HepG2 (cell line): ENCODE results near the gene ZNF528. TPM values are rescaled to one million over a fixed set of nuclear protein-coding genes. Genes with fewer than 3 reads are reported as not detected.

ENCODE experiments used
- ATAC-seq: fragments of 200-7000 bp; cut with Tn5 transposase; 3 replicates; pipeline ENCODE4 v1.9.1; 2020; ENCODE audit warnings: mild to moderate bottlenecking, moderate library complexity
- BruUV-seq: library from RNA; stranded (reverse); fragments of 400-500 nt; replicated peaks from 2 replicates; lab custom pipeline; 2021; lab: Mats Ljungman, UMichigan
- CTCF ChIA-PET: fragments of 300-600 bp; formaldehyde crosslinking; extraction: SDS; loops from one replicate; lab custom pipeline; 2021; ENCODE audit warnings: low total read pairs, inconsistent platforms, low intra/inter-chr PET ratio; lab: Yijun Ruan, JAX
- POLR2A ChIA-PET: fragments of 350-600 bp; sonication (Branson Sonifier 250); formaldehyde crosslinking; loops from one replicate; lab custom pipeline; 2020; ENCODE audit warnings: antibody characterized with exemption, inconsistent platforms; lab: Yijun Ruan, JAX
- DNase-seq: peaks from one replicate; pipeline ENCODE4 v3.0.0-alpha.2; 2015; ENCODE audit warnings: low spot score
- FAIRE-seq: peaks from 3 replicates; lab custom pipeline; 2011; peaks lifted over from hg19 to GRCh38; lab: Jason Lieb, UNC
- H2AFZ ChIP-seq: one replicate; pipeline ENCODE4 v1.6.1; 2011; ENCODE audit warnings: low read length, inconsistent platforms
- H3K27ac ChIP-seq: fragments of 300-600 bp; 3 replicates; pipeline ENCODE4 v1.8.0; 2011; ENCODE audit warnings: mixed run types, mild to moderate bottlenecking, mixed read lengths, low read length, inconsistent platforms; ENCODE audit not compliant: insufficient read depth; ENCODE audit errors: extremely low read length
- H3K27me3 ChIP-seq, 2 experiments: fragments of 200-600 bp in 1 of 2; 2 replicates in 1 of 2; 3 replicates in 1 of 2; pipeline versions ENCODE4 v1.6.0 to v1.8.0; 2011; ENCODE audit warnings: low read length in 2 of 2, mild to moderate bottlenecking in 2 of 2, moderate library complexity in 2 of 2, inconsistent platforms in 1 of 2; ENCODE audit not compliant: insufficient read depth in 2 of 2, control insufficient read depth in 1 of 2
- H3K36me3 ChIP-seq, 2 experiments: fragments of 200-600 bp in 1 of 2; replicated peaks in 1 of 2; 2 replicates in 1 of 2; 3 replicates in 1 of 2; pipeline versions ENCODE4 v1.5.1 to v1.8.0; 2011; ENCODE audit warnings: low read length in 2 of 2, inconsistent platforms in 1 of 2; ENCODE audit not compliant: insufficient read depth in 2 of 2, control insufficient read depth in 1 of 2
- H3K4me1 ChIP-seq: 2 replicates; pipeline ENCODE4 v1.5.1; 2012; ENCODE audit warnings: low read length, inconsistent platforms; ENCODE audit not compliant: insufficient read depth
- H3K4me2 ChIP-seq: 2 replicates; pipeline ENCODE4 v1.6.0; 2011; ENCODE audit warnings: low read depth, low read length, inconsistent platforms
- H3K4me3 ChIP-seq, 3 experiments: fragments of 200-600 bp in 1 of 3; sonication (generic), shearing (Covaris generic) in 1 of 3; replicated peaks in 1 of 3; 2 replicates each; pipeline ENCODE4 v1.5.1; 2011 to 2016; ENCODE audit warnings: low read length in 3 of 3, inconsistent platforms in 2 of 3, low read depth in 2 of 3, mild to moderate bottlenecking in 2 of 3, control low read depth in 1 of 3, mixed read lengths in 1 of 3; ENCODE audit not compliant: insufficient read depth in 1 of 3
- H3K79me2 ChIP-seq: one replicate; pipeline ENCODE4 v1.6.1; 2011; ENCODE audit warnings: low read length, inconsistent platforms; ENCODE audit not compliant: insufficient read depth
- H3K9ac ChIP-seq: 2 replicates; pipeline ENCODE4 v1.6.0; 2011; ENCODE audit warnings: mild to moderate bottlenecking, low read depth, low read length, inconsistent platforms; ENCODE audit not compliant: insufficient read depth
- H3K9me3 ChIP-seq: 2 replicates; pipeline ENCODE4 v1.5.1; 2012; ENCODE audit warnings: mild to moderate bottlenecking, low read length
- H4K20me1 ChIP-seq: 2 replicates; pipeline ENCODE4 v1.6.0; 2011; ENCODE audit warnings: inconsistent platforms, mild to moderate bottlenecking, low read length, moderate library complexity; ENCODE audit not compliant: insufficient read depth
- BCL6 ChIP-seq: IDR thresholded peaks from 2 replicates; pipeline ENCODE4 v1.6.1; 2016; ENCODE audit warnings: missing genetic modification reagents, missing compliant biosample characterization
- CEBPB ChIP-seq: IDR thresholded peaks from 2 replicates; pipeline ENCODE4 v1.6.1; 2011; ENCODE audit warnings: low read depth, low read length, improper control_type of control experiment, borderline replicate concordance
- HES4 ChIP-seq: sonication (generic); formaldehyde crosslinking; IDR thresholded peaks from 2 replicates; pipeline ENCODE4 v1.9.0; 2021; ENCODE audit warnings: mild to moderate bottlenecking, missing genetic modification reagents, borderline replicate concordance
- NFATC3 ChIP-seq: sonication (generic); formaldehyde crosslinking; IDR thresholded peaks from 2 replicates; pipeline ENCODE4 v1.5.1; 2020; ENCODE audit warnings: mild to moderate bottlenecking, missing genetic modification reagents
- NFYB ChIP-seq: sonication (generic); formaldehyde crosslinking; IDR thresholded peaks from 2 replicates; pipeline ENCODE4 v1.4.0; 2020; ENCODE audit warnings: missing genetic modification reagents
- ZFP90 ChIP-seq: sonication (generic); formaldehyde crosslinking; IDR thresholded peaks from 2 replicates; pipeline ENCODE4 v1.8.0; 2022; ENCODE audit warnings: missing genetic modification reagents, mild to moderate bottlenecking, inconsistent platforms, borderline replicate concordance
- ZNF20 ChIP-seq: sonication (generic); formaldehyde crosslinking; IDR thresholded peaks from 2 replicates; pipeline ENCODE4 v1.4.0; 2020; ENCODE audit warnings: mild to moderate bottlenecking, moderate library complexity, missing genetic modification reagents
- ZNF230 ChIP-seq: sonication (generic); formaldehyde crosslinking; IDR thresholded peaks from 2 replicates; pipeline ENCODE4 v1.4.0; 2020; ENCODE audit warnings: mild to moderate bottlenecking, missing genetic modification reagents
- ZNF607 ChIP-seq: sonication (generic); formaldehyde crosslinking; IDR thresholded peaks from 2 replicates; pipeline ENCODE4 v1.5.1; 2020; ENCODE audit warnings: missing genetic modification reagents, mild to moderate bottlenecking, borderline replicate concordance
- ZNF670 ChIP-seq: sonication (generic); formaldehyde crosslinking; IDR thresholded peaks from 2 replicates; pipeline ENCODE4 v1.8.0; 2022; ENCODE audit warnings: mild to moderate bottlenecking, missing genetic modification reagents, borderline replicate concordance
- ZSCAN21 ChIP-seq: sonication (generic); formaldehyde crosslinking; IDR thresholded peaks from 2 replicates; pipeline ENCODE4 v1.8.0; 2022; ENCODE audit warnings: mild to moderate bottlenecking, missing genetic modification reagents, moderate library complexity, borderline replicate concordance
- ZSCAN22 ChIP-seq: sonication (generic); formaldehyde crosslinking; IDR thresholded peaks from 2 replicates; pipeline ENCODE4 v1.4.0; 2020; ENCODE audit warnings: mild to moderate bottlenecking, missing genetic modification reagents
- WGBS: methylation state at CpG from one replicate; pipeline ENCODE4 v1.1.6; 2017; ENCODE audit warnings: low lambda C conversion rate; 5-methylcytosine and 5-hydroxymethylcytosine counted together
- in situ Hi-C: cut with HindIII; loops from 2 replicates; pipeline ENCODE4 v1.10.0; 2017; ENCODE audit warnings: low pct_unique_long_range_greater_than_20kb; ENCODE audit not compliant: extremely low pct_ligation_motif_present
- intact Hi-C: fragments of 100-400 bp; cut with micrococcal nuclease; formaldehyde crosslinking; loops from one replicate; pipeline ENCODE4 v1.10.0; 2022; ENCODE audit not compliant: unreplicated experiment
- polyA plus RNA-seq, 8 experiments: library from polyadenylated mRNA; depleted of rRNA in 3 of 8; stranded (reverse) in 7 of 8; unstranded in 1 of 8; fragments of >200 nt; fragmentation: Illumina TruSeq in 4 of 8; extraction: Trizol in 4 of 8; gene quantifications; 2 replicates each; pipeline versions ENCODE4 v1.2.1 to v1.2.3, GENCODE V29; 2011 to 2016; ENCODE audit warnings: low read depth in 4 of 8, missing spikeins in 1 of 8, mixed read lengths in 1 of 8; ENCODE audit not compliant: insufficient read depth in 1 of 8
- total RNA-seq, 5 experiments: library from RNA; depleted of rRNA; stranded (reverse); fragments of >200 nt; fragmentation: Illumina TruSeq; extraction: Trizol; gene quantifications; 2 replicates each; pipeline ENCODE4 v1.2.3, GENCODE V29; 2016; ENCODE audit warnings: low read depth in 1 of 5
- TF ChIP-seq, protein P1 (sequence below): sonication (generic); formaldehyde crosslinking; IDR thresholded peaks from 2 replicates; pipeline ENCODE4 v1.8.0; 2022; ENCODE audit warnings: missing genetic modification reagents, mild to moderate bottlenecking, moderate library complexity, borderline replicate concordance

Gene ZNF528
- total and polyA plus RNA-seq, 2 of the 13 experiments (the other 11 are each of a cell fraction or from before 2014, with no cell fraction given): 4.1 to 10.0 TPM

DNA sequence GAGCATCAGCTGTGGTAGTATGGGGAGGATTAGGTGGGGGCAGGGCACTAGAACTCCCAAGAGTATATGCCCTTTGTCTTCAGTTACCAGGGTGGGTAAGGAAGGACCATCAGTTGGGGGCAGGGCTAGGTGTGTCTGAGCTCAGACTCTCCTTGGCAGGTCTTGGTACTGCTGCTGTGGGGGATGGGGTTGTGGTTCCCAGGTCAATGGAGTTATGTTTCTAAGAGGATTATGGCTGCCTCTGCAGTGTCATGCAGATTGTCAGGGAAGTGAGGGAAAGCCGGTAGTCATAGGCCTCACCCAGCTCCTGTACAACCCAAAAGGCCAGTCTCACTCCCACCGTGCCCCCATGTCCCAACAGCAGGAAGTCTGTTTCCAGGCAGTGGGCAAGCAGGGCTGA is 46.9 kb downstream of the ZNF528 start:
- FAIRE-seq (no peak), DNase-seq (no peak), ATAC-seq (no peak)
- Histone ChIP-seq H4K20me1 (no peaks in the 10 kb centered on the region), H3K4me1 (no peaks in the 10 kb centered on the region), H3K4me2 (no peak overlapping the region), H3K27ac (no peak overlapping the region), H3K9me3 (peaks cover 97% of the 10 kb centered on the region), H3K36me3 (no peaks in the 10 kb centered on the region), H3K4me3 (no peak overlapping the region), H3K27me3 (no peaks in the 10 kb centered on the region), H3K9ac (no peak overlapping the region), H3K79me2 (no peaks in the 10 kb centered on the region), H2AFZ (no peak overlapping the region)
- no TSS peak for BruUV-seq
- in situ Hi-C loops: no loop called here
- POLR2A ChIA-PET: no interaction called here
- TF ChIP-seq BCL6 (CRISPR knock-in tag): no peak
- no peak for TF ChIP-seq NFYB (CRISPR knock-in tag)
- no peak for TF ChIP-seq ZNF230
- TF ChIP-seq CEBPB: no peak
- no peak for TF ChIP-seq ZNF20 (CRISPR knock-in tag)
- no peak for TF ChIP-seq ZNF607 (CRISPR knock-in tag)
- TF ChIP-seq, protein P1, sequence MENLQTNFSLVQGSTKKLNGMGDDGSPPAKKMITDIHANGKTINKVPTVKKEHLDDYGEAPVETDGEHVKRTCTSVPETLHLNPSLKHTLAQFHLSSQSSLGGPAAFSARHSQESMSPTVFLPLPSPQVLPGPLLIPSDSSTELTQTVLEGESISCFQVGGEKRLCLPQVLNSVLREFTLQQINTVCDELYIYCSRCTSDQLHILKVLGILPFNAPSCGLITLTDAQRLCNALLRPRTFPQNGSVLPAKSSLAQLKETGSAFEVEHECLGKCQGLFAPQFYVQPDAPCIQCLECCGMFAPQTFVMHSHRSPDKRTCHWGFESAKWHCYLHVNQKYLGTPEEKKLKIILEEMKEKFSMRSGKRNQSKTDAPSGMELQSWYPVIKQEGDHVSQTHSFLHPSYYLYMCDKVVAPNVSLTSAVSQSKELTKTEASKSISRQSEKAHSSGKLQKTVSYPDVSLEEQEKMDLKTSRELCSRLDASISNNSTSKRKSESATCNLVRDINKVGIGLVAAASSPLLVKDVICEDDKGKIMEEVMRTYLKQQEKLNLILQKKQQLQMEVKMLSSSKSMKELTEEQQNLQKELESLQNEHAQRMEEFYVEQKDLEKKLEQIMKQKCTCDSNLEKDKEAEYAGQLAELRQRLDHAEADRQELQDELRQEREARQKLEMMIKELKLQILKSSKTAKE (CRISPR knock-in tag): no peak
- no peak for TF ChIP-seq HES4 (CRISPR knock-in tag)
- no peak for TF ChIP-seq ZSCAN21 (CRISPR knock-in tag)
- TF ChIP-seq ZSCAN22 (CRISPR knock-in tag): no peak
- no peak for TF ChIP-seq NFATC3 (CRISPR knock-in tag)
- TF ChIP-seq ZNF670 (CRISPR knock-in tag): no peak
- no peak for TF ChIP-seq ZFP90 (CRISPR knock-in tag)
- CTCF ChIA-PET: no interaction called here
- WGBS: 0% methylated on average over 2 of the region's 2 CpGs
- intact Hi-C loops: no loop called here
